Left colon (tissue), 2 donors: ENCODE measurements around the gene CAMKK2. TPM values are rescaled to one million over a fixed set of nuclear protein-coding genes. Genes with fewer than 3 reads are reported as not detected.

ENCODE experiments used
- total RNA-seq, 2 donors: library from RNA; stranded (reverse); fragmentation: NEBNext Ultra II Directional; extraction: Animal tissue kit (Norgen Biotek cat#: 25700); gene quantifications; one replicate each; pipeline ENCODE4 v1.2.1, GENCODE V29; 2021
- donor health status: DM: no; HTN: no; CAD: no.
- donor health status: DM: yes; HTN: yes; CAD: no.

The CAMKK2 gene
- total RNA-seq, 2 donors from 2014 or later: 48.1 to 55.4 TPM

Other genes with a start within 250 kb of the CAMKK2 start
- 1 to 10 TPM in 1 of 2 donors, under 1 TPM in 1; 0.46 to 2.4 TPM for gene P2RX7, start 163.8 kb downstream of the CAMKK2 start, total RNA-seq
- 100 to 1,000 TPM; 131 to 146 TPM for gene P2RX4, start 86.6 kb downstream of the CAMKK2 start, total RNA-seq
- 10 to 100 TPM; 86.5 to 87.7 TPM for gene ANAPC5, start 55.7 kb upstream of the CAMKK2 start, total RNA-seq
- gene RNF34, start 103.4 kb upstream of the CAMKK2 start, total RNA-seq: 10 to 100 TPM; 36.7 to 46.1 TPM